Measurements from ENCODE around the gene CCDC179. TPM values are rescaled to one million over a fixed set of nuclear protein-coding genes. Genes with fewer than 3 reads are reported as not detected.

The CCDC179 gene
- polyA plus RNA-seq, 3 donors: not detected

DNA sequence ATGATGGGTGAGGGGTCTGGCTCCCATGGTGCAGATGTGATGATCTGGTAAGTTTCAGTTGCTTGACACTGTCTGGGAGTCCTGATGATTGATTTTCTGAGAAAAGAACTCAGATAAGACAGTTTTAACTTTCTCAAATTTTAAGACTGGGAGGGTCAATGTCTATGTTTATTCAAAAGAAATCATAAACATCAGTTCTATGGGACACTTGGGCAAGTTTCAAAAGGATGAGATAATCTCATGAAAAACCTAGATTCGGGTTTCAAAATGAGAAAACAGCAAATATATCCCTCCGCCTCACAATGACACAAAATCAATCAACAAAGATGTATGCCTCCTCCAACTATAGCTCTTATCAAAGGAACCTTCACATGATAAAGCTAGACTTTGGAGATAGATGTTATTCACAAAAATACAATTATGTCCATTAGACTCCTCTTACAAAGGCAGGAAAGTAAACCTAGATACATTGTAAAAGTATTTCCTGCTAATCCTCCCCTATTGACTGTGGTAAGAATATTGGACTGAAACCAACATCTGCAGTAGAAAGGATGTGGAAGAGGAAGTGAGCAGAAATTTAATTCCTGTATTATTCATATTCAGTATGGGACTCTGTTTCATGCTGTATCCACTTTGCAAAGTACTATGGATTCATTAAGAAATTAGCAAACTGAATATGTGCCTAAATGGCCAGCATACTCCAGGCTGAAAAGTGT lies 52.3 kb downstream of the CCDC179 start:
- intact Hi-C loops (cut with micrococcal nuclease): no loop called here
- Histone ChIP-seq H3K4me2 (replicated peaks; ENCODE audit: extremely low read depth, low read length, poor library complexity, severe bottlenecking) (no peak overlapping the region), H3K79me2 (ENCODE audit: insufficient read depth, low read length) (no peaks in the 10 kb centered on the region), H4K20me1 (ENCODE audit: insufficient read depth, low read length) (no peaks in the 10 kb centered on the region), H3K9me3 (replicated peaks in 1 of 2; ENCODE audit: control insufficient read depth in 1 of 2, insufficient read depth in 1 of 2, low read length in 2 of 2) (peaks cover 3 to 8% of the 10 kb centered on the region in 2 donors), H3K9ac (ENCODE audit: insufficient read depth, low read length, poor library complexity, severe bottlenecking) (no peak overlapping the region), H3K27me3 (ENCODE audit: control insufficient read depth in 2 of 2, insufficient read depth in 2 of 2, low read length in 2 of 2) (peaks cover 0 to 2% of the 10 kb centered on the region in 2 donors), H3K4me3 (replicated peaks in 1 of 3; ENCODE audit: low read depth in 2 of 3, low read length in 3 of 3) (no peak overlapping the region), H3K36me3 (replicated peaks in 1 of 2; ENCODE audit: control insufficient read depth in 1 of 2, insufficient read depth in 2 of 2, low read length in 2 of 2) (no peaks in the 10 kb centered on the region), H3K4me1 (ENCODE audit: control insufficient read depth in 1 of 2, insufficient read depth in 2 of 2, low read length in 2 of 2) (peaks cover 3 to 4% of the 10 kb centered on the region in 2 donors), H2AFZ (ENCODE audit: insufficient read depth, low read depth, low read length, poor library complexity, severe bottlenecking) (no peak overlapping the region), H3K27ac (ENCODE audit: low read depth in 1 of 2, low read length in 2 of 2) (no peak overlapping the region)
- Mint-ChIP-seq H3K27ac (no peak overlapping the region), H3K36me3 (no peaks in the 10 kb centered on the region), H3K9me3 (peaks cover 3 to 15% (median 6%) of the 10 kb centered on the region in 7 donors), H3K4me3 (no peak overlapping the region), H3K27me3 (ENCODE audit: low read depth in 3 of 3) (peaks cover 0 to 2% (median 0%) of the 10 kb centered on the region in 3 donors), H3K4me1 (peaks cover 10% of the 10 kb centered on the region)
- TF ChIP-seq CTCF (IDR thresholded peaks at IDR 0.05): no peak
- DNase-seq: peak in 1 of 3 donors; percentile 5
- no CpG with 5 or more reads among the region's 2 CpGs for WGBS (ENCODE audit: insufficient coverage)

GRCh38 chr11:22807391-22807790 lies 52.9 kb downstream of the CCDC179 start:
- H3K79me2 ChIP-seq (ENCODE audit: insufficient read depth, low read length): no peaks in the 10 kb centered on the region
- no peak overlapping the region for H3K4me3 Mint-ChIP-seq
- H3K9me3 Mint-ChIP-seq: peaks cover 3 to 15% (median 6%) of the 10 kb centered on the region in 7 donors
- H3K4me1 Mint-ChIP-seq: peaks cover 10% of the 10 kb centered on the region
- no peak overlapping the region for H3K27ac ChIP-seq (ENCODE audit: low read depth in 1 of 2, low read length in 2 of 2)
- no peaks in the 10 kb centered on the region for H4K20me1 ChIP-seq (ENCODE audit: insufficient read depth, low read length)
- peaks cover 3 to 8% of the 10 kb centered on the region in 2 donors for H3K9me3 ChIP-seq (replicated peaks in 1 of 2; ENCODE audit: control insufficient read depth in 1 of 2, insufficient read depth in 1 of 2, low read length in 2 of 2)
- no peaks in the 10 kb centered on the region for H3K36me3 ChIP-seq (replicated peaks in 1 of 2; ENCODE audit: control insufficient read depth in 1 of 2, insufficient read depth in 2 of 2, low read length in 2 of 2)
- H3K4me1 ChIP-seq (ENCODE audit: control insufficient read depth in 1 of 2, insufficient read depth in 2 of 2, low read length in 2 of 2): peaks cover 3 to 4% of the 10 kb centered on the region in 2 donors
- H2AFZ ChIP-seq (ENCODE audit: insufficient read depth, low read depth, low read length, poor library complexity, severe bottlenecking): no peak overlapping the region
- H3K36me3 Mint-ChIP-seq: no peaks in the 10 kb centered on the region
- no peak overlapping the region for H3K9ac ChIP-seq (ENCODE audit: insufficient read depth, low read length, poor library complexity, severe bottlenecking)
- no peak overlapping the region for H3K4me3 ChIP-seq (replicated peaks in 1 of 3; ENCODE audit: low read depth in 2 of 3, low read length in 3 of 3)
- no peak overlapping the region for H3K4me2 ChIP-seq (replicated peaks; ENCODE audit: extremely low read depth, low read length, poor library complexity, severe bottlenecking)
- no peak overlapping the region for H3K27ac Mint-ChIP-seq
- no peak for DNase-seq
- H3K27me3 Mint-ChIP-seq (ENCODE audit: low read depth in 3 of 3): peaks cover 0 to 2% (median 0%) of the 10 kb centered on the region in 3 donors
- 100% methylated on average over 1 of the region's 2 CpGs for WGBS (ENCODE audit: insufficient coverage)
- H3K27me3 ChIP-seq (ENCODE audit: control insufficient read depth in 2 of 2, insufficient read depth in 2 of 2, low read length in 2 of 2): peaks cover 0 to 2% of the 10 kb centered on the region in 2 donors
- no peak for TF ChIP-seq CTCF (IDR thresholded peaks at IDR 0.05)
- intact Hi-C loops (cut with micrococcal nuclease): no loop called here
